ENCODE data around the gene F11R.
"Not testable (repeated sequence)": the region's sequence is repeated elsewhere in the genome, so short reads cannot be mapped to it uniquely, and the experiment has no call there.

F11R gene

DNA sequence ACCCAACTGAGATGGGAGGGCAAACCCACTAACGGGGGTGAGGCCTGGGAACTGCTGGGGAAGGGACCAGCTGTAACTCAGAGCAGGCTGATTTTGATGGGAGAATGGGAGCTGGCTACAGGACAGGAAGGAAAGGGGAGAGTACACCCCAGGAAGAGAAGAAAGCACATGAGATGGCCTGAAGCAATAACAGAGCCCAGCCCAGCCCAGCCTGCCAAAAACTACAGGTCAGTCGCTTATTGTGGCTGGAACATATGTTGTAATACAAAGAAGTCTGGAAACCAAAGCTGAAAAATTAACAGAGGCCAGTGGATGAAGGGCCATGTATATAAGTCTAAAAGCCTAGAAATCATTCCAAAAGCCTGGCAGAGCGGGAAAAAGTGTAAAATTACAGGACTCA, 67.9 kb downstream of the F11R start:
- ChIA-PET POLR2A (no interaction called here), CTCF (interaction anchor here (1.2 to 5.9 kb wide), 6 partner anchors 18 to 272 kb away, joined by 3 to 57 read pairs (median 3); no protein-coding TSS in a partner anchor)
- TF ChIP-seq, protein P1, sequence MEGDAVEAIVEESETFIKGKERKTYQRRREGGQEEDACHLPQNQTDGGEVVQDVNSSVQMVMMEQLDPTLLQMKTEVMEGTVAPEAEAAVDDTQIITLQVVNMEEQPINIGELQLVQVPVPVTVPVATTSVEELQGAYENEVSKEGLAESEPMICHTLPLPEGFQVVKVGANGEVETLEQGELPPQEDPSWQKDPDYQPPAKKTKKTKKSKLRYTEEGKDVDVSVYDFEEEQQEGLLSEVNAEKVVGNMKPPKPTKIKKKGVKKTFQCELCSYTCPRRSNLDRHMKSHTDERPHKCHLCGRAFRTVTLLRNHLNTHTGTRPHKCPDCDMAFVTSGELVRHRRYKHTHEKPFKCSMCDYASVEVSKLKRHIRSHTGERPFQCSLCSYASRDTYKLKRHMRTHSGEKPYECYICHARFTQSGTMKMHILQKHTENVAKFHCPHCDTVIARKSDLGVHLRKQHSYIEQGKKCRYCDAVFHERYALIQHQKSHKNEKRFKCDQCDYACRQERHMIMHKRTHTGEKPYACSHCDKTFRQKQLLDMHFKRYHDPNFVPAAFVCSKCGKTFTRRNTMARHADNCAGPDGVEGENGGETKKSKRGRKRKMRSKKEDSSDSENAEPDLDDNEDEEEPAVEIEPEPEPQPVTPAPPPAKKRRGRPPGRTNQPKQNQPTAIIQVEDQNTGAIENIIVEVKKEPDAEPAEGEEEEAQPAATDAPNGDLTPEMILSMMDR (IDR thresholded peaks at IDR 0.05; ENCODE audit: insufficient read depth, low read length, missing control alignments) = no peak
- no peak overlapping the region for H3K4me3 ChIP-seq (ENCODE audit: low read depth, low read length)
- no peak for DNase-seq (ENCODE audit: low read depth, low spot score)

DNA sequence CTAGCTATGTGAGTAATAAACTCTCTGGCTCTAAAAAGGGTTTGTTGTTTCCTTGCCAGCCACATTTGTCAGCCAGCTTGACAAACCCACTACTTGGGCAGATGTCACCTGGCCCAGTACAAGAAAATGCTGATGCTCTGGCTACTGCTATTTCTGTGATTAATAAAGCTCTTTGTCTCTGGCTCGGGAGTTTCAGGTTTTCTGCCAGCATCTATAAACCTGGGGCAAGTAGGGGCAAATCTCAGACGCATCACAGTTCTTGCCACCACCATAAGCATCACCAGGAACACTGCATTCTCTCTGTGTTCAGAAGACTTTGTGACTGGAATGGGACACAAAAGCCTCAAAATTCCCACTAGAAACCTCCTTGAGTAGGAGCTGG, 68.8 kb downstream of the F11R start:
- POLR2A ChIA-PET = no interaction called here
- no peak for DNase-seq (ENCODE audit: low read depth, low spot score)
- H3K4me3 ChIP-seq (ENCODE audit: low read depth, low read length) = no peak overlapping the region
- CTCF ChIA-PET = interaction anchor here (0.7 to 5.9 kb wide), 17 partner anchors 12 to 280 kb away, joined by 3 to 57 read pairs (median 3); no protein-coding TSS in a partner anchor
- TF ChIP-seq, protein P1 (IDR thresholded peaks at IDR 0.05; ENCODE audit: insufficient read depth, low read length, missing control alignments) = no peak

GRCh38 chr1:160951443-160952128, 69.4 kb downstream of the F11R start:
- TF ChIP-seq, protein P1 (IDR thresholded peaks at IDR 0.05; ENCODE audit: insufficient read depth, low read length, missing control alignments) = peak; percentile 66
- ChIA-PET POLR2A (no interaction called here), CTCF (interaction anchor here (0.7 to 5.9 kb wide), 14 partner anchors 12 to 280 kb away, joined by 3 to 57 read pairs (median 4); no protein-coding TSS in a partner anchor)
- H3K4me3 ChIP-seq (ENCODE audit: low read depth, low read length) = no peak overlapping the region
- DNase-seq (ENCODE audit: low read depth, low spot score) = no peak

GRCh38 chr1:160950657-160951056, 70.3 kb downstream of the F11R start:
- POLR2A ChIA-PET = no interaction called here
- no peak overlapping the region for H3K4me3 ChIP-seq (ENCODE audit: low read depth, low read length)
- no peak for DNase-seq (ENCODE audit: low read depth, low spot score)
- TF ChIP-seq, protein P1 (IDR thresholded peaks at IDR 0.05; ENCODE audit: insufficient read depth, low read length, missing control alignments) = no peak
- CTCF ChIA-PET = interaction anchor here (1.3 to 5.9 kb wide), 4 partner anchors 13 to 276 kb away, joined by 5 to 57 read pairs (median 11); no protein-coding TSS in a partner anchor

DNA sequence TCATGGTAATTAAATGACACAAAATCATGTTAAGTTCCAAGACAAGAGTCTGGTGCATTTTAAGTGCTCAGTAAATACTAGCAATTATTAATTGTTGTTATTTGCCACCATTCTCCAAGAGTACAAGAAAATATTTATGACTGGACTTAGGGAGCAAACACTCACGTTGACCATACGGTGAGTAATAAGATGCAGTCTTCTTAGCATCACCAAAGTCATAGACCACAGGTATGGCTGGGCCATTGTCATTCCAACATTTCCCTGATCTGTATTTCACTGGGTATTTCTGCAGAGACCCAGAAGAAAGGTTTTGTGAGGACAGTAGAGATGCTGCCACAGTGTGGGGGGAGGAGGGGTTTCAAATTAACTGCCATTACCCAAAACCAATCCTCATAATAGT, 71.1 kb downstream of the F11R start:
- TF ChIP-seq, protein P1 (IDR thresholded peaks at IDR 0.05; ENCODE audit: insufficient read depth, low read length, missing control alignments) = no peak
- no peak overlapping the region for H3K4me3 ChIP-seq (ENCODE audit: low read depth, low read length)
- ChIA-PET CTCF (interaction anchor here (5.9 kb wide), 1 partner anchor 114 kb away, joined by 57 read pairs; no protein-coding TSS in a partner anchor), POLR2A (no interaction called here)
- no peak for DNase-seq (ENCODE audit: low read depth, low spot score)

- DNase-seq (ENCODE audit: low read depth, low spot score); CTCF ChIA-PET; POLR2A ChIA-PET; H3K4me3 ChIP-seq (ENCODE audit: low read depth, low read length): not testable (repeated sequence)
Measured at GRCh38 chr1:160949216-160949880, 71.6 kb downstream of the F11R start.

DNA sequence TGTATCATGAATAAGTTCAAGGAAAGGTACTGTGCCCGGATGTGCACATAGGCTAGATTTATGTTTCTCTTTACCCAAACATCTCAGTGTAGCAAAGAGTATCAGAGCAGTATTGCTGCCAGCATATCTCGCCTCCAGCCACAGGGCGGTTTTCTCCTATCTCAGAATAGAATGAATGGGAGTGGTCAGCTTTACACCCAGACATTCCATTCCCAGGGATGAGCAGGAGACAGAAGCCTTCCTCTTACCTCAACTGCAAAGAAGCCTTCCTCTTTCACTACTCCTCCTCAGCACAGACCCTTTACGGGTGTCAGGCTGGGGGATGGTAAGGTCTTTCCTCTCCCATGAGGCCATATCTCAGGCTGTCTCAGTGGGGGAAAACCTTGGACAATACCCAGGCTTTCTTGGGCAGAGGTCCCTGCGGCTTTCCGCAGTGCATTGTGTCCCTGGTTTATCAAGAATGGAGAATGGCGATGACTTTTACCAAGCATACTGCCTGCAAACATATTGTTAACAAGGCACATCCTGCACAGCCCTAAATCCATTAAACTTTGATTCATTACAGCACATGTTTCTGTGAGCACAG, 73.7 kb downstream of the F11R start:
- H3K4me3 ChIP-seq (ENCODE audit: low read depth, low read length); CTCF ChIA-PET; DNase-seq (ENCODE audit: low read depth, low spot score); POLR2A ChIA-PET: not testable (repeated sequence)

GRCh38 chr1:160945881-160946280, 75.1 kb downstream of the F11R start:
- H3K4me3 ChIP-seq (ENCODE audit: low read depth, low read length); CTCF ChIA-PET; DNase-seq (ENCODE audit: low read depth, low spot score); POLR2A ChIA-PET: not testable (repeated sequence)
